H1 (cell line): ENCODE data around the gene AATK. TPM values are rescaled to one million over a fixed set of nuclear protein-coding genes. Genes with fewer than 3 reads are reported as not detected.

ENCODE experiments used
- CTCF ChIA-PET: fragments of 300-600 bp; sonication (Branson Sonifier 250); formaldehyde crosslinking; loops from one replicate; lab custom pipeline; 2021; ENCODE audit not compliant: partially characterized antibody; lab: Charles Lee
- POLR2A ChIA-PET: fragments of 300-600 bp; sonication (Branson Sonifier 250); formaldehyde crosslinking; loops from one replicate; lab custom pipeline; 2021; ENCODE audit warnings: inconsistent platforms; ENCODE audit not compliant: partially characterized antibody; lab: Charles Lee
- DNase-seq, 2 experiments: peaks; one replicate each; pipeline versions ENCODE4 v3.0.0 to v3.0.0-alpha.2; 2010 to 2022; ENCODE audit warnings: low spot score in 2 of 2, low read depth in 1 of 2, mixed read lengths in 1 of 2
- FAIRE-seq: peaks from 2 replicates; lab custom pipeline; 2011; peaks lifted over from hg19 to GRCh38; lab: Jason Lieb, UNC
- H2AFZ ChIP-seq: 2 replicates; pipeline ENCODE4 v1.8.1; 2012; ENCODE audit warnings: low read length, inconsistent platforms
- H2AK5ac ChIP-seq: 2 replicates; pipeline ENCODE4 v1.6.1; 2013; ENCODE audit warnings: low read depth, low read length
- H2BK120ac ChIP-seq: replicated peaks from 2 replicates; pipeline ENCODE3; 2013; ENCODE audit warnings: low read depth, low read length, inconsistent platforms
- H2BK12ac ChIP-seq: 2 replicates; pipeline ENCODE4 v1.6.1; 2013; ENCODE audit warnings: low read depth, low read length
- H2BK15ac ChIP-seq: 2 replicates; pipeline ENCODE4 v1.6.1; 2013; ENCODE audit warnings: low read length
- H2BK20ac ChIP-seq: 2 replicates; pipeline ENCODE4 v1.6.1; 2013; ENCODE audit warnings: low read length
- H2BK5ac ChIP-seq: 2 replicates; pipeline ENCODE4 v1.6.1; 2013; ENCODE audit warnings: low read depth, low read length
- H3K14ac ChIP-seq: 2 replicates; pipeline ENCODE4 v1.6.1; 2013; ENCODE audit warnings: inconsistent platforms; ENCODE audit not compliant: insufficient read length
- H3K18ac ChIP-seq: 2 replicates; pipeline ENCODE4 v1.6.1; 2013; ENCODE audit warnings: low read length; ENCODE audit errors: extremely low read depth
- H3K23ac ChIP-seq: 2 replicates; pipeline ENCODE4 v1.6.1; 2013; ENCODE audit warnings: inconsistent platforms; ENCODE audit not compliant: insufficient read length
- H3K23me2 ChIP-seq: 2 replicates; pipeline ENCODE4 v1.6.1; 2013; ENCODE audit warnings: low read depth, low read length
- H3K27ac ChIP-seq: 2 replicates; pipeline ENCODE4 v1.6.1; 2011; ENCODE audit warnings: low read depth, low read length, inconsistent platforms
- H3K27me3 ChIP-seq, 4 experiments: replicated peaks in 1 of 4; 1 replicate in 1 of 4; 2 replicates in 3 of 4; pipeline versions ENCODE4 v1.6.1 to v1.8.1; 2011 to 2013; ENCODE audit warnings: low read length in 3 of 4, mild to moderate bottlenecking in 3 of 4, inconsistent platforms in 2 of 4, mixed read lengths in 2 of 4, moderate library complexity in 1 of 4; ENCODE audit not compliant: control insufficient read depth in 3 of 4, insufficient read depth in 3 of 4; ENCODE audit errors: extremely low read depth in 1 of 4
- H3K36me3 ChIP-seq, 4 experiments: 2 replicates each; pipeline versions ENCODE4 v1.6.1 to v1.8.1; 2011 to 2013; ENCODE audit warnings: mild to moderate bottlenecking in 4 of 4, low read length in 3 of 4, moderate library complexity in 2 of 4, control low read depth in 1 of 4, inconsistent platforms in 1 of 4; ENCODE audit not compliant: insufficient read depth in 4 of 4, control insufficient read depth in 2 of 4
- H3K4ac ChIP-seq: replicated peaks from 2 replicates; pipeline ENCODE3; 2013; ENCODE audit warnings: low read length, low read depth, mixed read lengths, inconsistent platforms; ENCODE audit not compliant: insufficient read length
- H3K4me1 ChIP-seq, 4 experiments: replicated peaks in 1 of 4; 1 replicate in 1 of 4; 2 replicates in 3 of 4; pipeline versions ENCODE4 v1.6.1 to v1.8.1; 2011 to 2013; ENCODE audit warnings: low read length in 3 of 4, inconsistent platforms in 2 of 4, mixed read lengths in 1 of 4; ENCODE audit not compliant: insufficient read depth in 4 of 4, control insufficient read depth in 3 of 4
- H3K4me2 ChIP-seq, 2 experiments: 2 replicates each; pipeline versions ENCODE4 v1.6.1 to v1.8.1; 2011 to 2013; ENCODE audit warnings: low read depth in 2 of 2, low read length in 2 of 2, control low read depth in 1 of 2, inconsistent platforms in 1 of 2, mild to moderate bottlenecking in 1 of 2; ENCODE audit not compliant: insufficient read depth in 1 of 2
- H3K4me3 ChIP-seq, 4 experiments: fragments of 200-600, 300-600 bp in 1 of 4; sonication (generic), shearing (Covaris generic), sonication (Bioruptor Twin) in 1 of 4; 2 replicates each; pipeline versions ENCODE4 v1.5.1 to v1.8.1; 2011 to 2016; ENCODE audit warnings: low read length in 4 of 4, low read depth in 3 of 4, control low read depth in 2 of 4, inconsistent platforms in 2 of 4, mild to moderate bottlenecking in 2 of 4, mixed read lengths in 1 of 4, moderate library complexity in 1 of 4; ENCODE audit not compliant: insufficient read depth in 2 of 4; ENCODE audit errors: extremely low read depth in 1 of 4
- H3K56ac ChIP-seq: replicated peaks from 2 replicates; pipeline ENCODE3; 2013; ENCODE audit warnings: low read depth, mild to moderate bottlenecking, mixed read lengths, low read length, inconsistent platforms; ENCODE audit not compliant: insufficient read length
- H3K79me1 ChIP-seq: 2 replicates; pipeline ENCODE4 v1.6.1; 2013; ENCODE audit warnings: low read depth, low read length, control low read depth
- H3K79me2 ChIP-seq, 2 experiments: 2 replicates each; pipeline versions ENCODE4 v1.6.1 to v1.8.1; 2012 to 2013; ENCODE audit warnings: low read length in 2 of 2, mild to moderate bottlenecking in 2 of 2, inconsistent platforms in 1 of 2; ENCODE audit not compliant: insufficient read depth in 2 of 2, control insufficient read depth in 1 of 2
- H3K9ac ChIP-seq, 4 experiments: replicated peaks in 1 of 4; 1 replicate in 1 of 4; 2 replicates in 3 of 4; pipeline versions ENCODE4 v1.6.1 to v1.8.1; 2011 to 2013; ENCODE audit warnings: low read depth in 3 of 4, low read length in 3 of 4, control low read depth in 2 of 4, mild to moderate bottlenecking in 2 of 4, moderate library complexity in 2 of 4, inconsistent platforms in 1 of 4; ENCODE audit errors: extremely low read depth in 1 of 4
- H3K9me3 ChIP-seq, 2 experiments: 2 replicates each; pipeline versions ENCODE4 v1.6.1 to v1.8.1; 2012 to 2013; ENCODE audit warnings: mild to moderate bottlenecking in 2 of 2, moderate library complexity in 2 of 2, control low read depth in 1 of 2, inconsistent platforms in 1 of 2, low read depth in 1 of 2, low read length in 1 of 2, mixed read lengths in 1 of 2; ENCODE audit not compliant: insufficient read depth in 2 of 2
- H4K20me1 ChIP-seq, 2 experiments: replicated peaks in 1 of 2; 2 replicates each; pipeline versions ENCODE3 to v1.8.1; 2011 to 2013; ENCODE audit warnings: inconsistent platforms in 2 of 2, low read length in 2 of 2, mild to moderate bottlenecking in 1 of 2; ENCODE audit not compliant: insufficient read depth in 2 of 2, control insufficient read depth in 1 of 2
- H4K5ac ChIP-seq: 2 replicates; pipeline ENCODE4 v1.6.1; 2013; ENCODE audit warnings: low read length, low read depth, mixed read lengths, inconsistent platforms; ENCODE audit not compliant: insufficient read length
- H4K8ac ChIP-seq: 2 replicates; pipeline ENCODE4 v1.8.0; 2013; ENCODE audit warnings: mild to moderate bottlenecking, moderate library complexity, low read length, inconsistent platforms; ENCODE audit not compliant: insufficient read depth; ENCODE audit errors: extremely low read depth
- H4K91ac ChIP-seq: replicated peaks from 2 replicates; pipeline ENCODE3; 2013; ENCODE audit warnings: low read length, mixed read lengths, inconsistent platforms; ENCODE audit not compliant: insufficient read length
- CBX5 ChIP-seq: fragments of 300-800, 300-1000 bp; sonication (generic); IDR thresholded peaks from 2 replicates; pipeline ENCODE4 v1.7.1; 2016; ENCODE audit warnings: antibody characterized with exemption, low read length, low read depth
- GABPA ChIP-seq: IDR thresholded peaks from 2 replicates; pipeline ENCODE4 v1.6.1; 2011; ENCODE audit warnings: mild to moderate bottlenecking, low read length, moderate library complexity, borderline replicate concordance; ENCODE audit not compliant: insufficient read depth
- GTF2F1 ChIP-seq: IDR thresholded peaks from 2 replicates; pipeline ENCODE4 v1.6.1; 2012; ENCODE audit warnings: low read depth, low read length, improper control_type of control experiment, borderline replicate concordance
- HDAC2 ChIP-seq, 2 experiments: fragments of 300-600 bp in 1 of 2; sonication (generic) in 1 of 2; IDR thresholded peaks; 2 replicates each; pipeline ENCODE4 v1.6.1; 2011 to 2012; ENCODE audit warnings: low read depth in 2 of 2, low read length in 2 of 2, mild to moderate bottlenecking in 2 of 2, moderate library complexity in 2 of 2, borderline replicate concordance in 1 of 2, inconsistent platforms in 1 of 2
- MAFK ChIP-seq: IDR thresholded peaks from 2 replicates; pipeline ENCODE4 v1.6.1; 2012; ENCODE audit warnings: low read depth, mild to moderate bottlenecking, improper control_type of control experiment, low read length
- NANOG ChIP-seq: IDR thresholded peaks from 2 replicates; pipeline ENCODE4 v1.6.1; 2011; ENCODE audit warnings: low read length, low read depth, mild to moderate bottlenecking, inconsistent platforms; ENCODE audit not compliant: insufficient read depth, poor library complexity, severe bottlenecking
- POLR2AphosphoS5 ChIP-seq: IDR thresholded peaks from 2 replicates; pipeline ENCODE4 v1.6.1; 2011; ENCODE audit warnings: low read depth, low read length
- RAD21 ChIP-seq, 2 experiments: IDR thresholded peaks in 1 of 2; conservative IDR thresholded peaks in 1 of 2; 2 replicates each; pipeline ENCODE4 v1.6.1; 2011; ENCODE audit warnings: low read depth in 2 of 2, low read length in 2 of 2, improper control_type of control experiment in 1 of 2, inconsistent platforms in 1 of 2, mild to moderate bottlenecking in 1 of 2, moderate library complexity in 1 of 2
- RNF2 ChIP-seq: fragments of 200-900, 300-1000 bp; sonication (generic); IDR thresholded peaks from 2 replicates; pipeline ENCODE4 v1.7.1; 2016; ENCODE audit warnings: borderline replicate concordance, low read depth, mild to moderate bottlenecking, antibody characterized with exemption, low read length; ENCODE audit not compliant: poor library complexity, severe bottlenecking; ENCODE audit errors: missing control alignments
- SP1 ChIP-seq: IDR thresholded peaks from 2 replicates; pipeline ENCODE4 v1.6.1; 2011; ENCODE audit warnings: low read depth, low read length
- SP4 ChIP-seq: IDR thresholded peaks from 2 replicates; pipeline ENCODE4 v1.6.1; 2012; ENCODE audit warnings: low read length, inconsistent platforms
- SUZ12 ChIP-seq: fragments of 200-600 bp; sonication (generic); IDR thresholded peaks from 2 replicates; pipeline ENCODE4 v1.6.1; 2012; ENCODE audit warnings: mild to moderate bottlenecking, inconsistent platforms, low read length, moderate library complexity, mixed read lengths
- TEAD4 ChIP-seq: IDR thresholded peaks from 2 replicates; pipeline ENCODE4 v1.6.1; 2012; ENCODE audit warnings: low read depth, low read length, inconsistent platforms, mixed read lengths
- WGBS, 2 experiments: shearing (Covaris generic) in 1 of 2; methylation state at CpG; one replicate each; pipeline versions ENCODE4 v1.1.6 to v1.1.7; 2013 to 2015; ENCODE audit warnings: low lambda C conversion rate in 2 of 2, mixed read lengths in 2 of 2, inconsistent platforms in 1 of 2, low coverage in 1 of 2, missing lambda C conversion rate in 1 of 2; ENCODE audit not compliant: insufficient replicate concordance in 2 of 2, insufficient coverage in 1 of 2, insufficient read length in 1 of 2; ENCODE audit errors: extremely low coverage in 1 of 2, missing lambda C conversion rate in 1 of 2; 5-methylcytosine and 5-hydroxymethylcytosine counted together
- polyA plus RNA-seq, 7 experiments: library from polyadenylated mRNA; depleted of rRNA in 3 of 7; stranded (reverse) in 5 of 7; unstranded in 2 of 7; fragments of >200 nt in 5 of 7; fragments of 200-250 nt in 2 of 7; gene quantifications; 1 replicate in 5 of 7; 2 replicates in 1 of 7; 4 replicates in 1 of 7; pipeline versions ENCODE4 v1.2.1 to v1.2.3, GENCODE V29; 2011 to 2013; ENCODE audit warnings: missing spikeins in 2 of 7, mixed read lengths in 2 of 7
- total RNA-seq: library from RNA; stranded (reverse); fragmentation: NEBNext Ultra II Directional; extraction: Animal tissue kit (Norgen Biotek cat#: 25700); gene quantifications from 2 replicates; pipeline ENCODE4 v1.2.1, GENCODE V29; 2021

The AATK gene
- total and polyA plus RNA-seq, 2 of the 8 experiments (the other 6 are each of a cell fraction or from before 2014, with no cell fraction given): 1.7 to 3.5 TPM

DNA sequence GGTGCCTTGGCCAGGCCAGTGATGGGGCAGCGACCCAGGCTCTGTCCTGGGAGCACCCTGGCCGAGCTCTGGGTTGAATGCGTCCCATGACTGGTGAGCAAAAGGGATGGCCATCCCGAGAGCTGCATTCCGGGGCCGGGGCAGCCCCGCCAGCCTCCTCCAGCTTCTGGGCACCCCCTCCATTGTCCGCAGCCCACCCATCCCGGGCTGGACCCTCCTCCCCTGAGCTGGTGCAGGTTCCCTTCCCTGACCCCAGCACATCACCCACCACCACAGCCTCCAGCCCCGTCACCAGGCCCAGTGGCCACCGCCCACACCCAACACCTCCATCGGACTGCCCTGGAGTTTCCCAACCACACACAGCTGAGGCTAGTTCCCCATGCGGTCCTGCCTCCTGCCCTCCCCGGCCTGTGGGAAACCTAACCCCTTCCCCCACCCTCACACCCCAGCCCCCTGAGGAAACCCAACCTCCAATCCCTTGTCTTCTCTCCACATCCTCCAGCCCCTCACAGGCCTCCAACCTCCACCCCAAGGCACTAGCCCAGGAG, 17.0 kb downstream of the AATK start:
- H3K27me3 ChIP-seq: no peaks in the 10 kb centered on the region
- H4K20me1 ChIP-seq: no peaks in the 10 kb centered on the region
- no peak overlapping the region for H3K14ac ChIP-seq
- H3K56ac ChIP-seq: no peak overlapping the region
- no peak overlapping the region for H3K18ac ChIP-seq
- H3K23ac ChIP-seq: no peak overlapping the region
- no peaks in the 10 kb centered on the region for H3K36me3 ChIP-seq
- WGBS, 2 experiments: 95% methylated on average over 5 of the region's 14 CpGs; no CpG with 5 or more reads in 1 of the 2 experiments
- no peak overlapping the region for H2BK5ac ChIP-seq
- no peaks in the 10 kb centered on the region for H3K79me2 ChIP-seq
- H3K9me3 ChIP-seq: no peaks in the 10 kb centered on the region
- H2BK20ac ChIP-seq: no peak overlapping the region
- DNase-seq (no peak), FAIRE-seq (no peak)
- no peak overlapping the region for H2AFZ ChIP-seq
- no peak overlapping the region for H2BK12ac ChIP-seq
- H4K5ac ChIP-seq: no peak overlapping the region
- H3K4me2 ChIP-seq: no peak overlapping the region
- H3K79me1 ChIP-seq: no peaks in the 10 kb centered on the region
- CTCF ChIA-PET: interaction anchor here (1.0 to 1.7 kb wide), 4 partner anchors 16 to 40 kb away, joined by 3 to 5 read pairs (median 4); no protein-coding TSS in a partner anchor
- H2AK5ac ChIP-seq: no peak overlapping the region
- H4K8ac ChIP-seq: no peak overlapping the region; the same call in 1 of the 2 replicates
- H3K4me3 ChIP-seq: no peak overlapping the region
- no peak overlapping the region for H2BK120ac ChIP-seq
- H4K91ac ChIP-seq: no peak overlapping the region
- no peak overlapping the region for H3K4ac ChIP-seq
- H3K23me2 ChIP-seq: no peaks in the 10 kb centered on the region
- no peak overlapping the region for H3K27ac ChIP-seq
- no peak overlapping the region for H2BK15ac ChIP-seq
- H3K9ac ChIP-seq: no peak overlapping the region
- POLR2A ChIA-PET: interaction anchor here (1.0 to 1.3 kb wide), 2 partner anchors 9 to 82 kb away, joined by 3 read pairs; no protein-coding TSS in a partner anchor
- no peaks in the 10 kb centered on the region; a peak in 1 of 7 replicates for H3K4me1 ChIP-seq
- TF ChIP-seq SUZ12 (no peak), GABPA (no peak), CBX5 (no peak), NANOG (no peak), GTF2F1 (no peak), POLR2AphosphoS5 (no peak), TEAD4 (no peak), RAD21 (IDR thresholded peaks at IDR 0.05 in 1 of 2, conservative IDR thresholded peaks at IDR 0.05 in 1 of 2; ENCODE audit: low read depth in 2 of 2, low read length in 2 of 2) (no peak), MAFK (no peak), RNF2 (no peak), SP1 (no peak), HDAC2 (IDR thresholded peaks at IDR 0.05; ENCODE audit: borderline replicate concordance in 1 of 2, low read depth in 2 of 2, low read length in 2 of 2) (no peak), SP4 (no peak)
